Mammary epithelial cell (primary cell): ENCODE results near the gene EFS.

Experiments
- CTCF ChIP-seq, 2 donors: IDR thresholded peaks in 1 of 2; conservative IDR thresholded peaks in 1 of 2; 2 replicates each; pipeline ENCODE4 v1.5.1; 2011 to 2012; ENCODE audit warnings: inconsistent platforms in 2 of 2, low read length in 2 of 2, mild to moderate bottlenecking in 2 of 2, control low read depth in 1 of 2, low read depth in 1 of 2; ENCODE audit not compliant: insufficient read depth in 1 of 2; ENCODE audit errors: extremely low read depth in 1 of 2
- EZH2 ChIP-seq: IDR thresholded peaks from 2 replicates; pipeline ENCODE4 v1.6.1; 2012; ENCODE audit warnings: low read length, inconsistent platforms, borderline replicate concordance

- TF ChIP-seq CTCF (conservative IDR thresholded peaks at IDR 0.05 in 1 of 2, IDR thresholded peaks at IDR 0.05 in 1 of 2; ENCODE audit: extremely low read depth in 1 of 2, insufficient read depth in 1 of 2, low read depth in 1 of 2, low read length in 2 of 2) (no peak), EZH2 (no peak)
Measured at GRCh38 chr14:23324993-23325392, 40.0 kb downstream of the EFS start.
